Mucosa of descending colon (tissue), 3 donors: ENCODE measurements around the gene DLG2. TPM values are rescaled to one million over a fixed set of nuclear protein-coding genes. Genes with fewer than 3 reads are reported as not detected.

Source experiments
- ATAC-seq: fragments of 200-7000 bp; cut with Tn5 transposase; one replicate; pipeline ENCODE4 v1.9.1; 2020; ENCODE audit warnings: mild to moderate bottlenecking, moderate library complexity
- DNase-seq, 3 donors: peaks; one replicate each; pipeline ENCODE4 v3.0.0-alpha.2; 2020
- H3K36me3 ChIP-seq: fragments of 200-600 bp; one replicate; pipeline ENCODE4 v1.8.0; 2021; ENCODE audit warnings: low read depth, mild to moderate bottlenecking
- H3K4me1 ChIP-seq: fragments of 200-600 bp; one replicate; pipeline ENCODE4 v1.8.0; 2021; ENCODE audit warnings: low read depth, mild to moderate bottlenecking
- H3K4me3 ChIP-seq: fragments of 200-600 bp; one replicate; pipeline ENCODE4 v1.8.0; 2021; ENCODE audit warnings: mild to moderate bottlenecking
- H3K9me3 ChIP-seq: fragments of 200-600 bp; one replicate; pipeline ENCODE4 v1.8.0; 2021; ENCODE audit warnings: mild to moderate bottlenecking
- CTCF ChIP-seq: fragments of 200-600 bp; IDR thresholded peaks from one replicate; pipeline ENCODE4 v1.8.0; 2022; ENCODE audit warnings: antibody characterized with exemption, mild to moderate bottlenecking
- intact Hi-C, 2 donors: fragments of 100-400 bp; cut with DNase I in 1 of 2; cut with micrococcal nuclease in 1 of 2; formaldehyde crosslinking; loops; one replicate each; pipeline versions ENCODE4 v1.11.0 to v1.11.1; 2022; cut with DNase I, micrococcal nuclease
- total RNA-seq, 3 donors: library from RNA; stranded (reverse); fragmentation: NEBNext Ultra II Directional in 2 of 3; extraction: Animal tissue kit (Norgen Biotek cat#: 25700) in 2 of 3; gene quantifications; one replicate each; pipeline versions ENCODE4 v1.2.1 to v1.2.4, GENCODE V29; 2021 to 2023
- donor health status: DM: no; HTN: no; CAD: no; lungs with moderate emphysema.
- donor health status: DM: no; HTN: no; CAD: no.
- donor health status: DM: no; HTN: yes; CAD: no.

DLG2 gene
- total RNA-seq, 3 donors from 2014 or later, result 2.1 to 11.1 (median 2.4) TPM

GRCh38 chr11:83511646-83512045, 2115.5 kb downstream of the DLG2 start:
- no peak for ATAC-seq

GRCh38 chr11:83510530-83511460, 2116.3 kb downstream of the DLG2 start:
- no peak overlapping the region for H3K4me3 ChIP-seq
- no peak for DNase-seq
- no peaks in the 10 kb centered on the region for H3K4me1 ChIP-seq
- no peak for ATAC-seq
- no peaks in the 10 kb centered on the region for H3K36me3 ChIP-seq
- intact Hi-C loops, result no loop called here
- TF ChIP-seq CTCF, result no peak
- no peaks in the 10 kb centered on the region for H3K9me3 ChIP-seq

More at GRCh38 chr11:83511646-83512045, 2115.5 kb downstream of the DLG2 start:
- DNase-seq, result no peak
- intact Hi-C loops, result no loop called here
- no peak for TF ChIP-seq CTCF
- Histone ChIP-seq H3K36me3 (no peaks in the 10 kb centered on the region), H3K4me1 (no peaks in the 10 kb centered on the region), H3K4me3 (no peak overlapping the region), H3K9me3 (no peaks in the 10 kb centered on the region)

GRCh38 chr11:83508804-83509203, 2118.3 kb downstream of the DLG2 start:
- intact Hi-C loops, result no loop called here
- DNase-seq (peak in 1 of 3 donors; percentile 50), ATAC-seq (peak; percentile 77)
- TF ChIP-seq CTCF, result no peak
- Histone ChIP-seq H3K36me3 (no peaks in the 10 kb centered on the region), H3K4me1 (no peaks in the 10 kb centered on the region), H3K9me3 (no peaks in the 10 kb centered on the region), H3K4me3 (no peak overlapping the region)

- Histone ChIP-seq H3K9me3 (no peaks in the 10 kb centered on the region), H3K36me3 (no peaks in the 10 kb centered on the region), H3K4me3 (no peak overlapping the region), H3K4me1 (no peaks in the 10 kb centered on the region)
- ATAC-seq, result no peak
- TF ChIP-seq CTCF, result no peak
- DNase-seq, result no peak
- intact Hi-C loops, result no loop called here
Observed at GRCh38 chr11:83502041-83502440, 2125.1 kb downstream of the DLG2 start.

GRCh38 chr11:83493917-83494316, 2133.2 kb downstream of the DLG2 start:
- no peak for TF ChIP-seq CTCF
- no peaks in the 10 kb centered on the region for H3K36me3 ChIP-seq
- H3K4me1 ChIP-seq, result no peaks in the 10 kb centered on the region
- DNase-seq, result no peak
- intact Hi-C loops, result no loop called here
- no peaks in the 10 kb centered on the region for H3K9me3 ChIP-seq
- no peak overlapping the region for H3K4me3 ChIP-seq
- ATAC-seq, result no peak
